ENCODE results near the gene RUBCN. TPM values are rescaled to one million over a fixed set of nuclear protein-coding genes. Genes with fewer than 3 reads are reported as not detected.

The RUBCN gene
- total RNA-seq, 1 donor from 2014 or later, result 9.2 TPM

DNA sequence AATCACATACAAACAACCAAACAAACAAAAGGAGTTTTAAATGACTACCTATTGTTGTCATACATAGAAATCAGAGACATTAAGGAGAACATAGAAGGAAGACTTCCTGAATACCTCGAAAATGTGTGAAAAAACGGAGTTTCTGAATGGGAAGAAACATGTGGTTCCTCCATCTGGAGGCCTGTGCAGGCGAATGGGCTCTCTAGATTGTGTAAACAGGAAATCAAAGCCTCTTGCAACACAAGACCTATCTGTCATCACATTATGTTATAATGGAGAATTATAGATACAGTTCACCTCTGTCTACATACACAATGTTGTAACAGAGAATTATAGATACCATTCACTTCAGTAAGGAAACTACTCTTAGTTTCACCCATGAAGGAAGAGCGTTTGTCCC, 44.1 kb downstream of the RUBCN start:
- DNase-seq (ENCODE audit: low read depth) (peak; percentile 57), FAIRE-seq (no peak)
- Histone ChIP-seq H3K27me3 (ENCODE audit: control insufficient read depth, insufficient read depth, low read length) (no peaks in the 10 kb centered on the region), H3K36me3 (ENCODE audit: control insufficient read depth, insufficient read depth, low read length) (peaks cover 3% of the 10 kb centered on the region), H3K4me3 (ENCODE audit: low read depth, low read length) (no peak overlapping the region)
- TF ChIP-seq, protein P1, sequence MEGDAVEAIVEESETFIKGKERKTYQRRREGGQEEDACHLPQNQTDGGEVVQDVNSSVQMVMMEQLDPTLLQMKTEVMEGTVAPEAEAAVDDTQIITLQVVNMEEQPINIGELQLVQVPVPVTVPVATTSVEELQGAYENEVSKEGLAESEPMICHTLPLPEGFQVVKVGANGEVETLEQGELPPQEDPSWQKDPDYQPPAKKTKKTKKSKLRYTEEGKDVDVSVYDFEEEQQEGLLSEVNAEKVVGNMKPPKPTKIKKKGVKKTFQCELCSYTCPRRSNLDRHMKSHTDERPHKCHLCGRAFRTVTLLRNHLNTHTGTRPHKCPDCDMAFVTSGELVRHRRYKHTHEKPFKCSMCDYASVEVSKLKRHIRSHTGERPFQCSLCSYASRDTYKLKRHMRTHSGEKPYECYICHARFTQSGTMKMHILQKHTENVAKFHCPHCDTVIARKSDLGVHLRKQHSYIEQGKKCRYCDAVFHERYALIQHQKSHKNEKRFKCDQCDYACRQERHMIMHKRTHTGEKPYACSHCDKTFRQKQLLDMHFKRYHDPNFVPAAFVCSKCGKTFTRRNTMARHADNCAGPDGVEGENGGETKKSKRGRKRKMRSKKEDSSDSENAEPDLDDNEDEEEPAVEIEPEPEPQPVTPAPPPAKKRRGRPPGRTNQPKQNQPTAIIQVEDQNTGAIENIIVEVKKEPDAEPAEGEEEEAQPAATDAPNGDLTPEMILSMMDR (IDR thresholded peaks at IDR 0.05; ENCODE audit: insufficient read depth, low read length, severe bottlenecking), result no peak

DNA sequence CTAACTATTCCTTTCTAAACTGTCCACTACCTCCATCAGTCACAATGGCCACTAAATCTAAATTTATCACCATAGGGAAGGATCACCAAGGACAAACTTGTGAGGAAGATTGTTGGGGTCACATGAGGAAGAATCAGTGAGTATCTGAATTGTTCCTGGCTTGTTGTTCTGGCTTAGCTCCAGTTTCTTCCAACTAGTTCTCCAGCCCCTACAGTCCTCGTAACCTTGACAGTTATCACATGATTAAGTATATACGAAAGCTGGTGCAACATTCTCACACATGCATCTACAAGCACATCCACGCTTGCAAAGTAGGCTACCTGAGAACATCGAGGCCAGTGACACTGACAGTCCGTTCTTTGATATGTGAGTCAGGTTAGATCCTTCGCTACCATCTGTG, 46.0 kb downstream of the RUBCN start:
- DNase-seq (ENCODE audit: low read depth) (no peak), FAIRE-seq (no peak)
- Histone ChIP-seq H3K36me3 (ENCODE audit: control insufficient read depth, insufficient read depth, low read length) (peaks cover 3% of the 10 kb centered on the region), H3K4me3 (ENCODE audit: low read depth, low read length) (no peak overlapping the region), H3K27me3 (ENCODE audit: control insufficient read depth, insufficient read depth, low read length) (no peaks in the 10 kb centered on the region)
- TF ChIP-seq, protein P1 (IDR thresholded peaks at IDR 0.05; ENCODE audit: insufficient read depth, low read length, severe bottlenecking), result no peak

DNA sequence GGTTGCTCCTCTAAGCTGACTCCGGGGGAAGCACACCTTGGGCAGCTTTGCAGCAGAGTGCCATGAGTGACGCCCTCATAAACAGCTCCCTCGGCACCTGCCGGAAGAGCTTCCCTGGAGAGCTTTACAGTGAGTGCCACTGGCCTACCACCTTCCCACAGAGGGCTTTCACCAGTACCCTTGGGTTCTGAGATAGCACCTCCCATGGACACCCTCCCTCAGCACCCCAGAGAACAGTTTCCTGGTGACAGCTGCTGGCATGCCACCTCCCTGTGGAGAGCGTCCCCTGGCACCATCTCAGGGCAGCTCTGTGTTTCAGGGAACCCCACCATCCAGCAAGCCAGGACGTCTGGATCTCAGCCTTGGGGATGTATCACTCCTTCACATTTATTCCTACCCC, 49.1 kb downstream of the RUBCN start:
- H3K27me3 ChIP-seq (ENCODE audit: control insufficient read depth, insufficient read depth, low read length), result no peaks in the 10 kb centered on the region
- H3K36me3 ChIP-seq (ENCODE audit: control insufficient read depth, insufficient read depth, low read length), result peaks cover 12% of the 10 kb centered on the region
- TF ChIP-seq, protein P1 (IDR thresholded peaks at IDR 0.05; ENCODE audit: insufficient read depth, low read length, severe bottlenecking), result no peak
- FAIRE-seq (no peak), DNase-seq (ENCODE audit: low read depth) (no peak)
- no peak overlapping the region for H3K4me3 ChIP-seq (ENCODE audit: low read depth, low read length)

DNA sequence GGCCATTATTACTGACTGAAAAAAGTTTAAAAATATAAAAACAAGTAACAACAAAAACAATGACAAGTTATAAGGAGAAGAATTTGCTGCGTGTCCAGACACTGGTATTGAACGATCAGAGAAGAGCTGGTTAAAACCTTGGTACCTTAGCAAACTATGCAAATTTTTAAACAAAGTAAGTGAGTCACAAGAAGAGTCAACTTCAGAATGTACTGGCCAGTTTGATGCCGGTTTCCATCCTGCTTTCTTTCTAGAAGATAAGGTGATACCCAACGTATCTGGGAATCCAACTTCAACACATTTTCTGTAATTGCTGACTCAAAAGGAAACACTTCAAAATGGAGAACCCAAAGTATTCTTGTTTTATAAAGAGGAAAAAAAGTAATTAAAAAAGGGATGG, 49.8 kb downstream of the RUBCN start:
- DNase-seq (ENCODE audit: low read depth) (peak; percentile 11), FAIRE-seq (no peak)
- Histone ChIP-seq H3K36me3 (ENCODE audit: control insufficient read depth, insufficient read depth, low read length) (peaks cover 16% of the 10 kb centered on the region), H3K27me3 (ENCODE audit: control insufficient read depth, insufficient read depth, low read length) (no peaks in the 10 kb centered on the region), H3K4me3 (ENCODE audit: low read depth, low read length) (no peak overlapping the region)
- TF ChIP-seq, protein P1 (IDR thresholded peaks at IDR 0.05; ENCODE audit: insufficient read depth, low read length, severe bottlenecking), result no peak

DNA sequence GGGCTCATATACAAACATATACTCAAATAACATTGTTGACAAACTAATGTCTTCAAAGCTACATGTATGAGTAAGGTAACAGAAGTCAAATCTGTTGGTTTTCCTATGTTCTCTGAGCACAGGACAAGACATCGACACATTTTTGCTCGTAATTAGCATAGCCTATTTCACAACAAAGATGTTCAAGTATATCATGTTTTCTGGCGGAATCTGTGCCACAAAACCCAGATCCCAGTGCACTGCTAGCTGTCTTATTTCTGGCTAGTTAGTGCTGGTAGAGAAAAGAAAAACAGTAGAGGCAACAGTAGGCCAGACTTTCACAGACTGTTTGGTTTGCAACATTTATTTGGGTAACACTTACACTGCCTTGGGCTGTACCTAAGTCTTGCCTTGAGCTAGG, 51.2 kb downstream of the RUBCN start:
- TF ChIP-seq, protein P1 (IDR thresholded peaks at IDR 0.05; ENCODE audit: insufficient read depth, low read length, severe bottlenecking), result no peak
- Histone ChIP-seq H3K27me3 (ENCODE audit: control insufficient read depth, insufficient read depth, low read length) (no peaks in the 10 kb centered on the region), H3K4me3 (ENCODE audit: low read depth, low read length) (no peak overlapping the region), H3K36me3 (ENCODE audit: control insufficient read depth, insufficient read depth, low read length) (peaks cover 25% of the 10 kb centered on the region)
- DNase-seq (ENCODE audit: low read depth) (no peak), FAIRE-seq (peak; percentile 82)

DNA sequence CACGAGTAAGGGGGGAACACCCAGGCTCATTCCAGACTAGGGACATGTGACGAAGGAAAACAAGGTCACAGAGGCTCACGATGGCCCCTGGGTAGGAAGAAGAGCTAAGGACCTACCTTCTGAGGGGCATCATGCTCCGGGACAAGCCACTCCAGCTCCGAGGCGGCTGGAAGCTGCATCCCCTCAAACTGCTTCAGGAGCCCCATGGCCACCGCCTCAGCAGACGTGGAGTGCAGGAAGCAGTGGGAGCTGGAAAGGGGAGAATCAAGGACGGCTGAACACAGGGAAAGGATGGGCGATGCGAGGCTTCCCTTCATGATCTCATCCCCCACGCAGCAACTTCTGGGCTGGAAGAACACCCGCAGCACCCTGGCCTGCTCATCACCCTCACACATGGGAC, 53.5 kb downstream of the RUBCN start:
- FAIRE-seq, result no peak
- H3K36me3 ChIP-seq (ENCODE audit: control insufficient read depth, insufficient read depth, low read length), result peaks cover 28% of the 10 kb centered on the region
- no peaks in the 10 kb centered on the region for H3K27me3 ChIP-seq (ENCODE audit: control insufficient read depth, insufficient read depth, low read length)
- H3K4me3 ChIP-seq (ENCODE audit: low read depth, low read length), result no peak overlapping the region
- TF ChIP-seq, protein P1 (IDR thresholded peaks at IDR 0.05; ENCODE audit: insufficient read depth, low read length, severe bottlenecking), result no peak
- DNase-seq (ENCODE audit: low read depth), result no peak
